Ectodermal cell (in vitro differentiated cells): ENCODE measurements around the gene RABGAP1L.
"Not testable (repeated sequence)": the region's sequence is repeated elsewhere in the genome, so short reads cannot be mapped to it uniquely, and the experiment has no call there.

Experiments used
- H3K27ac ChIP-seq: 2 replicates; pipeline ENCODE4 v1.7.0; 2013; ENCODE audit warnings: mild to moderate bottlenecking, low read depth, low read length; ENCODE audit not compliant: insufficient read depth, poor library complexity, severe bottlenecking
- H3K27me3 ChIP-seq: 2 replicates; pipeline ENCODE4 v1.7.0; 2013; ENCODE audit warnings: mild to moderate bottlenecking, low read length; ENCODE audit not compliant: insufficient read depth, control insufficient read depth, poor library complexity, severe bottlenecking
- H3K36me3 ChIP-seq: one replicate; pipeline ENCODE4 v1.7.0; 2013; ENCODE audit warnings: low read length; ENCODE audit not compliant: control insufficient read depth, insufficient read depth
- H3K4me1 ChIP-seq: one replicate; pipeline ENCODE4 v1.7.0; 2013; ENCODE audit warnings: low read length; ENCODE audit not compliant: control insufficient read depth, insufficient read depth
- H3K4me3 ChIP-seq: 2 replicates; pipeline ENCODE4 v1.7.0; 2013; ENCODE audit warnings: low read depth, low read length, control low read depth; ENCODE audit not compliant: insufficient read depth
- H3K9me3 ChIP-seq: 2 replicates; pipeline ENCODE4 v1.7.0; 2013; ENCODE audit warnings: mild to moderate bottlenecking, low read length, moderate library complexity; ENCODE audit not compliant: control insufficient read depth
- WGBS, 2 experiments: methylation state at CpG; one replicate each; pipeline ENCODE4 v1.1.7; 2013; ENCODE audit warnings: missing lambda C conversion rate in 2 of 2; 5-methylcytosine and 5-hydroxymethylcytosine counted together

RABGAP1L gene

DNA sequence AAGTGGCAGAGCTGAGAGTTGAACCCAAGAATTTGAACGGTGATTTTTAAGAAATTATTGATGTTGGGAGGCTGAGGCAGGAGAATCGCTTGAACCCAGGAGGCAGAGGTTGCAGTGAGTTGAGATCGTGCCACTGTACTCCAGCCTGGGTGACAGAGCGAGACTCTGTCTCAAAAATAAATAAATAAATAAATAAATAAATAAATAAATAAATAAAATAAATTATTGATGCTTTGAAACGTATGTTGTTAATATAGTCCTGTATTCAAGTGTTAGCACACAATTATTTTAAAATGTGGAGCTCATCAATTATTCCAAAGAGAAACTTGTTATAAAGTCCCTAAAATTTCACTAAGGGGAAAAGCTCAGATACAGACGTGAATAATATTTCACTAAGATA lies 357.4 kb downstream of the RABGAP1L start:
- not testable (repeated sequence) for H3K27ac ChIP-seq, H3K9me3 ChIP-seq, H3K36me3 ChIP-seq, H3K4me1 ChIP-seq, H3K4me3 ChIP-seq, H3K27me3 ChIP-seq
- 97% methylated on average over 2 to 3 of the region's 6 CpGs for WGBS, 2 experiments

DNA sequence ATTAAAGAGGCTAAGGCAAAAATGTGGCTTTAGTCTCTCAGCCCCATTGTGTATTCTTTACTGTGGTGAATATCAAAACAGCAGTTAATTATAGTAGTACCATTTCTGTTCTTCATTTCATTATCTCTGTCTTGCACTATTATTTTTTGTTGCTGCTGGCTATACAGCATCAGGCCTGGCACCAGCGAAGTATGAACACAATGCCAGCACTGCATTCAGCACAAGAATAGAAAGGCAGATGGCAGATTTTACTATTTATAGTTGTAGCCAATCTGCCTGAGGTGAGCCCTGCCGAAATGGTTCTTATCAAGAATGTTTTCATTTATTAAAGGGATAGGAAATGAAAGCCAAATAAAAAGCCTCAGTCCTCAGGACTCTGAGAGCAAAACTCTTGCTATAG lies 360.5 kb downstream of the RABGAP1L start:
- 93 to 98% methylated on average over 2 of the region's 2 CpGs for WGBS, 2 experiments
- no peaks in the 10 kb centered on the region for H3K4me1 ChIP-seq
- H3K27me3 ChIP-seq = no peaks in the 10 kb centered on the region
- no peak overlapping the region for H3K27ac ChIP-seq
- no peak overlapping the region for H3K4me3 ChIP-seq
- H3K9me3 ChIP-seq = no peaks in the 10 kb centered on the region
- H3K36me3 ChIP-seq = no peaks in the 10 kb centered on the region

DNA sequence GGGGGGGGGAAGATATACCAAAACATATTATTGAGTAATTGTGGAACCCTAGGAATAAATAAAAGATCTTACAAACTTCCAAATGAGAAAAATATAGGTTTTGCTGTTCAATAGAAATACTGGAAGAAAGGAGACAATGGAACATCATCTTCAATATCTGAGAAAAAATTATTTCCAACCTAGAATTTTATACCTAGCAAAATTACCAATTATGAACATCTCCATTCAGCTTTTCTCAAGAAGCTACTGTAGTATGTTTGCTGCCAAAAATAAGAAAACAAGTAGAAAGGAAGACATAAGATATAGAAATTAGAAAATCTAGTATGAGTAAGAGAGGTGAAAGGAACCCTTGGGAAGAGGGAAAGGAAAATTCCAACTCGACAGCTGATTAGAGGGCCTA lies 372.4 kb downstream of the RABGAP1L start:
- Histone ChIP-seq H3K27ac (no peak overlapping the region), H3K27me3 (no peaks in the 10 kb centered on the region), H3K4me3 (no peak overlapping the region), H3K4me1 (no peaks in the 10 kb centered on the region), H3K36me3 (no peaks in the 10 kb centered on the region), H3K9me3 (no peaks in the 10 kb centered on the region)
- WGBS, 2 experiments = 93 to 94% methylated on average over 1 of the region's 1 CpG

DNA sequence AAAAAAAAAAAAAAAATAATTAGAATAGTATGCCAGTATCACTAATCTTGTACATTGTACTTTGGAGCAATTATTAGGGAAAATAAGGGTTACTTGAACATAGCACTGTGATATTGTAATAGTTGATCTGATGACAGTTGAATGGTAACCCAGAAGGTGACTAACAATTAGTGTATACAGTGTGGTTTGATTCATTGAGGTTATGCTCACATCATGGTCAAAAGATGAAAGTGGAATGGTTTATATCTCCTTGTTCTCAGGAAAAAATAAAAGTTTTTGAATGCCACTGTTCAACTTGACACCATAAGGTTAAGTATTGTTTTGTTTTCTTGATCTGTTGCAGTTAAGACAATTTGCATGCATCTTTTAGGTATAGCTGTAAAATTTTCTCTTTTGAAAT lies 375.5 kb downstream of the RABGAP1L start:
- H3K27ac ChIP-seq = no peak overlapping the region
- H3K4me1 ChIP-seq = no peaks in the 10 kb centered on the region
- H3K36me3 ChIP-seq = no peaks in the 10 kb centered on the region
- no peak overlapping the region for H3K4me3 ChIP-seq
- no peaks in the 10 kb centered on the region for H3K9me3 ChIP-seq
- no peaks in the 10 kb centered on the region for H3K27me3 ChIP-seq

DNA sequence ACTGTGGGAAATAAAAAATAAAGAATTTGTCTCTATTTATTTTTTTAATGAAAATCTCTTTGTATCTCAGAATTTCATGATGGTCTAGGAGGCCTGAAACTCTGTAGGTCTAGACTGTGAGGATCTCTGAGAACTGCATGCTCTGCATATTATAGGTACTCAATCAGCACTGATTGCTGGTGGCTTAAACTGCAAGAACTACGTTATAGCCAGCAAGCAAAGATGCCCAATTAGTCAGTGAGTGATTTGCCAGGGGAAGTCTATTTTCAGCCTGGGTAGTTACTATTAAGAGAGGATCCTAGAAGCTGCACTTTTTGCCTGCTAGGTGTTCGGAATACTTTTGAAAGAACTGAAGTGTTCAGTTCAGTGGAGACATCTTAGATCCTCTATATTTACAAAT lies 375.9 kb downstream of the RABGAP1L start:
- Histone ChIP-seq H3K27me3 (no peaks in the 10 kb centered on the region), H3K36me3 (no peaks in the 10 kb centered on the region), H3K4me1 (no peaks in the 10 kb centered on the region), H3K4me3 (no peak overlapping the region), H3K9me3 (no peaks in the 10 kb centered on the region), H3K27ac (no peak overlapping the region)
- WGBS, 2 experiments = 89 to 90% methylated on average over 2 of the region's 2 CpGs

DNA sequence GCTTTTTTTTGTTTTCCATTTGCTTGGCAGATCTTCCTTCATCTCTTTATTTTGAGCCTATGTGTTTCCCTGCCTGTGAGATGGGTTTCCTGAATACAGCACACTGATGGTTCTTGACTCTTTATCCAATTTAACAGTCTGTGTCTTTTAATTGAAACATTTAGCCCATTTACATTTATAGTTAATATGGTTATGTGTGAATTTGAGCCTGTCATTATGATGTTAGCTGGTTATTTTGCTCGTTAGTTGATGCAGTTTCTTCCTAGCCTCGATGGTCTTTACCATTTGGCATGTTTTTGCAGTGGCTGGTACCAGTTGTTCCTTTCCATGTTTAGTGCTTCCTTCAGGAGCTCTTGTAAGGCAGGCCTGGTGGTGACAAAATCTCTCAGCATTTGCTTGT lies 384.1 kb downstream of the RABGAP1L start:
- H3K27ac ChIP-seq, H3K27me3 ChIP-seq, H3K9me3 ChIP-seq, H3K36me3 ChIP-seq, H3K4me3 ChIP-seq, H3K4me1 ChIP-seq: not testable (repeated sequence)
- WGBS, 2 experiments = 80% methylated on average over 2 of the region's 2 CpGs; no CpG with 5 or more reads in 1 of the 2 experiments

DNA sequence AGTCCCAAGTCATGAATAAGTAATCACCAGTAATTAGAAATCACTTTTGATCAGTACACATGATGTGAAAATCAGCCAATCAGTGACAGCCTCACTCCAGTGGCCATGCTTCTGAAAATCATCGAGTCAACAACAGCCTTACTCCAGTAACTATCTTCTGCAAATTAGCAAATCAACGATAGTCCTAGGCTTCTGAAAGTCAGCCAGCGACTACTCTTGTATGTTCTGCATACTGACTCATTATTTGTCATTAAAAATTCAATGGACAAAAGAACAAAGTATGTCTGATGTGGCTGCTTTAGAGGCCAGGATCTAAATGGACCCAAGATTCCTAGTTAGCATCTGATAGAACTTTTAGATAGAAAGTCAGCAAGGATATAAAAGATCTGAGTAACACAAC lies 391.0 kb downstream of the RABGAP1L start:
- Histone ChIP-seq H3K27ac (no peak overlapping the region), H3K27me3 (no peaks in the 10 kb centered on the region), H3K9me3 (no peaks in the 10 kb centered on the region), H3K4me3 (no peak overlapping the region), H3K36me3 (no peaks in the 10 kb centered on the region), H3K4me1 (no peaks in the 10 kb centered on the region)
- WGBS, 2 experiments = 88 to 95% methylated on average over 3 of the region's 3 CpGs

DNA sequence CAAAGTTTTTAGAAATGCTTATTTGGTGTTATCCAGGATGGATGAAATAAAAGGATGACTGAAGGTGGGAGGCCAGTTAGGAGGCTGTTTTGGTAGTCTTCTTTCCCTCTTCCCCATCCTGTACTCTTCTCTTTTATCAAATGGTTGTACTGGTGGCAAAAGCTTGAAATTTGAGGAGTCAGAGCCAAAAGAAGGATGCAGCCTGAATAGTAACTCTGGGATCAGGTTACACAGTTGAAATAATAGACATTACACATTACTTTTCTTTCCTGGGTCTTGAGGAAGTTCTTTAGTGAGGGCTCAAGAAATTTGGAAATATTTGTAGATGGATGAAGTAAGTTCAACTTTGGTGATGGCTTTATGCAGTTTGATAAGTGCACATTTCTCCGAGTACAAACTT lies 397.1 kb downstream of the RABGAP1L start:
- H3K4me1 ChIP-seq = no peaks in the 10 kb centered on the region
- no peaks in the 10 kb centered on the region for H3K36me3 ChIP-seq
- H3K4me3 ChIP-seq = no peak overlapping the region
- H3K27ac ChIP-seq = no peak overlapping the region
- H3K27me3 ChIP-seq = no peaks in the 10 kb centered on the region
- 89% methylated on average over 1 of the region's 1 CpG for WGBS, 2 experiments
- H3K9me3 ChIP-seq = no peaks in the 10 kb centered on the region

DNA sequence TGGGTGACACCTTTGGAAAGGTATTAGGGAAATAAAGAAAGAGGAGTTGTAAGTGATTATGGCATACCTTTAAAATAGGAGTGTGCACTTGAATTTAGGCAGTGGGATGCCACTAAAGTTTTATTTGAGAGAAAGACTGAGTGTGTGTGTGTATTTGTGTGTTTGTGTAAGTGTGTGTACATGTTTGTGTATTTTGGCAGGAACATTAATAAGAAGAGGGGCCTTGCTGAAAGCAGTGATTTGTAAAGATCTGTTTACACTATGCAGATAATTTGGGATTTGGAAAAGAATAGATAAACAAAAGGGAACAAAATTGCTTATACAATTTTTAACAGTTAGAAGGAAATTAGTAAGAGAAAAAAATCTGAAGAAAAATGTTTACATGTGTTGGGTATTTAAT lies 409.2 kb downstream of the RABGAP1L start:
- no peaks in the 10 kb centered on the region for H3K36me3 ChIP-seq
- H3K4me3 ChIP-seq = no peak overlapping the region
- no peaks in the 10 kb centered on the region for H3K9me3 ChIP-seq
- no peak overlapping the region for H3K27ac ChIP-seq
- no peaks in the 10 kb centered on the region for H3K27me3 ChIP-seq
- no peaks in the 10 kb centered on the region for H3K4me1 ChIP-seq

DNA sequence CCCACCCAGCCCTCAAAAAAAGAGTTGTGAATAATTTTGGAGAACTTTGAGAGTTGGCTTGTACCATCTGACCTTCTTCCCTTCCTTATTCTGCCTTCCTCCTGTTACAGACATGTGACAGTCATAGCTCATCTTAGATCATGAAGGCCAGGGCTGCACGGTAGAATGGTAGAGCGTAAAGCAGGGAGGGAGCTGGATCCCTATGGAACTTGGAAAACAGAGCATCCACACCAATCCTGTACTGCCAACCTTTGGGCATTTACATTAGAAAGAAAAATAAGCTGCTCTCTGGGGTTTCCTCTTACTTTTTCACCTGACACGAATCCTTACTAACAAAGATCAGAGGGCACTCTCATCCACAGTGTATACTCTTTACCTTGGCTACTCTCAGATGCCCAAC lies 409.9 kb downstream of the RABGAP1L start:
- H3K4me3 ChIP-seq = no peak overlapping the region
- H3K36me3 ChIP-seq = no peaks in the 10 kb centered on the region
- H3K9me3 ChIP-seq = no peaks in the 10 kb centered on the region
- WGBS, 2 experiments = 71 to 75% methylated on average over 3 of the region's 3 CpGs
- no peak overlapping the region for H3K27ac ChIP-seq
- no peaks in the 10 kb centered on the region for H3K27me3 ChIP-seq
- no peaks in the 10 kb centered on the region for H3K4me1 ChIP-seq

DNA sequence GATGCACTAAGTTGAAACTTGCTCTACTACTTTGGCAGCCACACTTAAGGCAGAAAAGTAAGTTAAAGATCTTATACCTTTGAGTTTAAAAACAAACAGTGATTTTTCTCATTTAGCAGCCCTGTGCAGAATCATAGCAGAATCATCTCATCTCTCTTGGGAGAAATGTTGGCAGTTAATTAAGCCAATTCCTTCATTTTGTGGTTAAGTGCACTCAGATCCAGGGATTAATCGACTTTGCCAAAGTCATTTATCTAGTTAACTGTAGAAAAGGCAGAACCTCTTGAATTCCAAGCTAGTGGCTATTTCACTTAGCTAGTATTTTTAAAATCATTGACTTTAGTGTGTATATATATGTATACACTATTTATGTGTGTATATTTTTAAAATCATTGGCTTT lies 413.5 kb downstream of the RABGAP1L start:
- no peaks in the 10 kb centered on the region for H3K4me1 ChIP-seq
- H3K9me3 ChIP-seq = no peaks in the 10 kb centered on the region
- no peaks in the 10 kb centered on the region for H3K27me3 ChIP-seq
- no peak overlapping the region for H3K27ac ChIP-seq
- WGBS, 2 experiments = 83 to 89% methylated on average over 1 of the region's 1 CpG
- H3K4me3 ChIP-seq = no peak overlapping the region
- H3K36me3 ChIP-seq = no peaks in the 10 kb centered on the region
